GM12874 (cell line): Measurements from ENCODE around the gene PHKB.

ENCODE experiments used
- CTCF ChIP-seq: IDR thresholded peaks from 2 replicates; pipeline ENCODE4 v1.5.1; 2011; ENCODE audit warnings: low read depth, mild to moderate bottlenecking, control low read depth, low read length, moderate library complexity; ENCODE audit not compliant: insufficient read depth

PHKB gene

GRCh38 chr16:47664653-47665325, 203.7 kb downstream of the PHKB start:
- TF ChIP-seq CTCF: no peak

DNA sequence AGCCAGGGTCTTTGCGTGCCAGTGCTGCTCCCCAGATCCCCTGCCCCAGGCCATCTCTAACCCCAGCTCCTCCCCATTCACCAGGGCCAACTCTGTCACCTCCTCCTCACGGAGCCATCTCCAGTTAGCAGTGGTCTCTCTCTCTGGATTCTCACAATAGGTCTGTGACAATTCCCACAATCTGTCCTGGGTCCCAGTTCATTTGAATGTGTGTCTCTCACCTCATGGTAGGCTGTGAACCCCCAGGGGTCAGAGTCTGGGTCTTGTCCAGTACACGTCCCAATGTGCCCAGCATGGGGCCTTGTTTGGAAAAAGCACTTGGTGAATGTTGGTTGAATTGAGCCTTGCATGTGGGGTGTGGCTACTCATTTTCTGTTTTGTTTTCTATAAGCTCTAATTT, 205.3 kb downstream of the PHKB start:
- TF ChIP-seq CTCF: no peak

DNA sequence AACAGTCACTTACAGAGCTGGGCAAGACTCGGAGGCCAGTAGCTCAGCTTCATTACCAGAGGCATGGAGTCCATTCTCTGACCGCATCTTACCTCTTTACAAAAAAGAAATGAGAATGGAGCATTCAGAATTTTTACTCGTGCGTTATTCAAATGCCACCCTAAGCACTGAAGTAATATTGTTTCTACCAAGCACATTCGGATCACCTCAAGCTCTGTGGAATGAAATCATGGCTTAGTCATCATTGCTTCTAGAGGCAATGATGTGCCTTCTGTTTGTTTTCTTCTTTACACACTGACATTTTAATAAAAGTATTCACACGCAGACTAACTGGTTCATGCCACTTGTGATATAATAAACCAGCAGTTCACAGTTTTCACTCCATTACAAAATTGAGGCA, 206.8 kb downstream of the PHKB start:
- TF ChIP-seq CTCF: no peak

DNA sequence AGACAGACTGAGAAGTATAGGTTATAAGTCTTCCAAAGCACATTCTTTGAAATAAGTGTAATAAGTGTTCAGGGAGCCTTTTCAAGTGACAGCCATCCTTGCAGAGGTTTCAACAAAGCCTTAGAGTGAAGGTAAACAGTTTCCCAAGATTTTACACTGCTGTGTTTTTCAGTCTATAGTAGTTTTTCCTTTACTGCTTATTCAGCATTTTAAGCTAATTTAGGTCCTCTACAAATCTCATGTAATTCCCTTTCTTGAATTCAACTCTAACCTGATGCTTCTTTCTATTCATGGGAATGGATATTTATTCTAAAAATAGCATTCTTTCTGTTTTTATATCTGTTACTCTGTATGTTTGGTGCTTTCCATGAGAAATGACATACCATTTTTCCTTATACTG, 211.3 kb downstream of the PHKB start:
- TF ChIP-seq CTCF: no peak

DNA sequence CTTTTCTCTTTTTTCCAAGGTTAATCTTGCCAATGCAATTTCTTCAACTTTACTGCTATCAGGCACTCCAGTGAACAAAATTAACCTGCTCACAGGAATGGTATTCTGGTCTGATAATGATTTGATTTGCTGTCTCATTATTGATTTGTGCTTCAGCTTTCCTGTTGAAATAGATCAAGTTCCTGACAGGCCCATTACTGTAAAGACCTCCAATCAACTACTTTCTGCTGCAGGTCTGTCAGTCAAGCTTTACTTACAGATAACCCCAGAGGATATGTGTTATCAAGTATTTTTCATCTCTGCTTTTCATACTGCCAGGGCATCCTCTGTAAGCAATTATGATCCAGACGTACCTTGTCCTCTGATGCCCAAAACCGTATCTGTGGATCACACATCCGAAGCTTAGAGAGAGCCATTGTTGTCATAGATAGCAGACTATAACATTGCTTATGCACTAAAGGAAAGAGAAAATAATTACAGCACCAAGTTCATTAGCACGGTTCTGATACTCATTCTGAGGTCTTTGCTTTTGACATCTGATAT, 215.6 kb downstream of the PHKB start:
- TF ChIP-seq CTCF: no peak

GRCh38 chr16:47687694-47688093, 226.6 kb downstream of the PHKB start:
- TF ChIP-seq CTCF: no peak

DNA sequence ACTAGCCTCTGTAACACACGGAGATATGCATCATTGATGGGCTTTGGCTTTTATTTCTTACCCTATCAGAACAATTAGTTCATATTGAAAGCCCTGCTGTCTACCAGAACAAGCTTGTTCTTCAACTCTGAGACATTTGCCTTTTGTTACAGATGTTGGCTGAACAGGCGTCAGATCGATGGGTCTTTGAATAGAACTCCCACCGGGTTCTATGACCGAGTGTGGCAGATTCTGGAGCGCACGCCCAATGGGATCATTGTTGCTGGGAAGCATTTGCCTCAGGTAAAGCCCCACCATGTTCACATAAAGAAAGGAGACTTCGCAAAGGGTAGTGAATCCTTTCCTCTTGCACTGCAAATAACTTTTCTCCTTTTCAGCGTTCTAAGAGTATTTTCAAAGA, 232.1 kb downstream of the PHKB start:
- no peak for TF ChIP-seq CTCF
